ENCODE measurements around the gene FIBCD1. TPM values are rescaled to one million over a fixed set of nuclear protein-coding genes. Genes with fewer than 3 reads are reported as not detected.

Gene FIBCD1
- total RNA-seq, 2 donors from 2014 or later = 0.20 to 4.6 TPM

- Histone ChIP-seq H3K27me3 (no peaks in the 10 kb centered on the region), H3K9me3 (no peaks in the 10 kb centered on the region), H3K27ac (no peak overlapping the region), H3K4me3 (no peak overlapping the region), H3K36me3 (no peaks in the 10 kb centered on the region), H3K4me1 (no peaks in the 10 kb centered on the region)
- TF ChIP-seq CTCF (IDR thresholded peaks at IDR 0.05) = no peak
- no peak for DNase-seq (ENCODE audit: low spot score)
These were observed 34.7 kb downstream of the FIBCD1 start for GRCh38 chr9:130904070-130905044.

GRCh38 chr9:130903194-130904069 is 35.6 kb downstream of the FIBCD1 start:
- H3K9me3 ChIP-seq = no peaks in the 10 kb centered on the region
- no peaks in the 10 kb centered on the region for H3K36me3 ChIP-seq
- H3K4me1 ChIP-seq = no peaks in the 10 kb centered on the region
- no peak for TF ChIP-seq CTCF (IDR thresholded peaks at IDR 0.05)
- no peak overlapping the region for H3K4me3 ChIP-seq
- no peak for DNase-seq (ENCODE audit: low spot score)
- no peak overlapping the region for H3K27ac ChIP-seq
- no peaks in the 10 kb centered on the region for H3K27me3 ChIP-seq

GRCh38 chr9:130902204-130903185 is 36.6 kb downstream of the FIBCD1 start:
- TF ChIP-seq CTCF (IDR thresholded peaks at IDR 0.05) = no peak
- H3K27ac ChIP-seq = no peak overlapping the region
- no peaks in the 10 kb centered on the region for H3K9me3 ChIP-seq
- no peak overlapping the region for H3K4me3 ChIP-seq
- no peaks in the 10 kb centered on the region for H3K27me3 ChIP-seq
- no peak for DNase-seq (ENCODE audit: low spot score)
- H3K36me3 ChIP-seq = no peaks in the 10 kb centered on the region
- no peaks in the 10 kb centered on the region for H3K4me1 ChIP-seq

- no peak for TF ChIP-seq CTCF (IDR thresholded peaks at IDR 0.05)
- DNase-seq (ENCODE audit: low spot score) = no peak
- no peaks in the 10 kb centered on the region for H3K36me3 ChIP-seq
- H3K4me3 ChIP-seq = no peak overlapping the region
- H3K4me1 ChIP-seq = no peaks in the 10 kb centered on the region
- no peaks in the 10 kb centered on the region for H3K27me3 ChIP-seq
- H3K27ac ChIP-seq = no peak overlapping the region
- H3K9me3 ChIP-seq = no peaks in the 10 kb centered on the region
These were observed 37.4 kb downstream of the FIBCD1 start for GRCh38 chr9:130901498-130902203.
